Sigmoid colon (tissue), 3 donors: ENCODE results near the gene PEX5.

ENCODE experiments used
- CTCF ChIP-seq, 4 experiments: fragments of 450-650 bp in 3 of 4; fragments of 200-600 bp in 1 of 4; IDR thresholded peaks; one replicate each; pipeline ENCODE4 v1.5.1; 2016 to 2019; ENCODE audit warnings: antibody characterized with exemption in 4 of 4, mild to moderate bottlenecking in 3 of 4, moderate library complexity in 2 of 4
- POLR2A ChIP-seq, 2 donors: fragments of 450-650 bp; IDR thresholded peaks; one replicate each; pipeline ENCODE4 v1.6.1; 2016; ENCODE audit warnings: antibody characterized with exemption in 2 of 2, mild to moderate bottlenecking in 2 of 2, moderate library complexity in 2 of 2

- no peak for TF ChIP-seq POLR2A (IDR thresholded peaks at IDR 0.05)
- no peak for TF ChIP-seq CTCF (IDR thresholded peaks at IDR 0.05)
Measured at GRCh38 chr12:7259060-7259459, 69.6 kb downstream of the PEX5 start.
